Neutrophil (primary cell): Measurements from ENCODE around the gene CACNA1S.

Experiments
- H3K27ac ChIP-seq: fragments of 200-600 bp; sonication (generic); 2 replicates; pipeline ENCODE4 v1.5.1; 2016; ENCODE audit warnings: mild to moderate bottlenecking, moderate library complexity
- H3K27me3 ChIP-seq: fragments of 200-600 bp; sonication (generic); 2 replicates; pipeline ENCODE4 v1.6.0; 2016; ENCODE audit warnings: mild to moderate bottlenecking
- H3K36me3 ChIP-seq: fragments of 200-600 bp; sonication (generic); 2 replicates; pipeline ENCODE4 v1.5.1; 2017
- H3K4me1 ChIP-seq, 2 experiments: fragments of 200-600 bp in 1 of 2; sonication (generic) in 1 of 2; 1 replicate in 1 of 2; 2 replicates in 1 of 2; pipeline versions ENCODE4 v1.5.1 to v1.6.1; 2013 to 2016; ENCODE audit warnings: low read depth in 1 of 2, low read length in 1 of 2, mild to moderate bottlenecking in 1 of 2, moderate library complexity in 1 of 2; ENCODE audit not compliant: control insufficient read depth in 1 of 2, insufficient read depth in 1 of 2
- H3K4me3 ChIP-seq, 2 experiments: fragments of 200-600 bp in 1 of 2; sonication (generic) in 1 of 2; 1 replicate in 1 of 2; 2 replicates in 1 of 2; pipeline ENCODE4 v1.5.1; 2013 to 2016; ENCODE audit warnings: low read depth in 1 of 2, low read length in 1 of 2, mild to moderate bottlenecking in 1 of 2, moderate library complexity in 1 of 2
- H3K9me3 ChIP-seq: fragments of 200-600 bp; sonication (generic); 2 replicates; pipeline ENCODE4 v1.5.1; 2016
- TF ChIP-seq, protein P1 (sequence below): fragments of 200-600 bp; sonication (generic); IDR thresholded peaks from 2 replicates; pipeline ENCODE4 v1.5.1; 2016; ENCODE audit warnings: antibody characterized with exemption

Gene CACNA1S

DNA sequence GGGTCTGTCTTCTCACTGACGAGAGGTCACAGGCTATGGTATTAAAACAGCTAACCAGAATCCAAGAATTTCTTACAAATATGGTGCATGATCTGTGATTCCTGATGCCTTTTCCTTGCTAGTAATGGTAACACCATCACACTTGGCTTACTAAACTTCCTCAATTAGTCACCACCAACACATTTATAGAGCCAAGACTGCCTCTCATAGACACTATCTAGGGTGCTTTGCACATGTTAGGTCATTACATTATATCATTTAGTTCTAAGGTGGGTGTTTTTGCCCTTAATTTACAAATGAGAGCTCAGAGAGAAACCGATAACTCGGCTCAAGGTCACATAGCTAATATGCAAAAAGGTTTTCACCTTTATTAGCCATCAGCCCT lies 97.4 kb downstream of the CACNA1S start:
- H3K4me3 ChIP-seq, result peak overlapping the region in 1 of 2 experiments; percentile 77
- H3K9me3 ChIP-seq, result no peaks in the 10 kb centered on the region
- peaks cover 9% of the 10 kb centered on the region for H3K36me3 ChIP-seq
- peak overlapping the region; percentile 98 for H3K27ac ChIP-seq
- TF ChIP-seq, protein P1, sequence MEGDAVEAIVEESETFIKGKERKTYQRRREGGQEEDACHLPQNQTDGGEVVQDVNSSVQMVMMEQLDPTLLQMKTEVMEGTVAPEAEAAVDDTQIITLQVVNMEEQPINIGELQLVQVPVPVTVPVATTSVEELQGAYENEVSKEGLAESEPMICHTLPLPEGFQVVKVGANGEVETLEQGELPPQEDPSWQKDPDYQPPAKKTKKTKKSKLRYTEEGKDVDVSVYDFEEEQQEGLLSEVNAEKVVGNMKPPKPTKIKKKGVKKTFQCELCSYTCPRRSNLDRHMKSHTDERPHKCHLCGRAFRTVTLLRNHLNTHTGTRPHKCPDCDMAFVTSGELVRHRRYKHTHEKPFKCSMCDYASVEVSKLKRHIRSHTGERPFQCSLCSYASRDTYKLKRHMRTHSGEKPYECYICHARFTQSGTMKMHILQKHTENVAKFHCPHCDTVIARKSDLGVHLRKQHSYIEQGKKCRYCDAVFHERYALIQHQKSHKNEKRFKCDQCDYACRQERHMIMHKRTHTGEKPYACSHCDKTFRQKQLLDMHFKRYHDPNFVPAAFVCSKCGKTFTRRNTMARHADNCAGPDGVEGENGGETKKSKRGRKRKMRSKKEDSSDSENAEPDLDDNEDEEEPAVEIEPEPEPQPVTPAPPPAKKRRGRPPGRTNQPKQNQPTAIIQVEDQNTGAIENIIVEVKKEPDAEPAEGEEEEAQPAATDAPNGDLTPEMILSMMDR, result no peak
- peaks cover 100% of the 10 kb centered on the region in 2 experiments for H3K4me1 ChIP-seq
- H3K27me3 ChIP-seq, result no peaks in the 10 kb centered on the region

DNA sequence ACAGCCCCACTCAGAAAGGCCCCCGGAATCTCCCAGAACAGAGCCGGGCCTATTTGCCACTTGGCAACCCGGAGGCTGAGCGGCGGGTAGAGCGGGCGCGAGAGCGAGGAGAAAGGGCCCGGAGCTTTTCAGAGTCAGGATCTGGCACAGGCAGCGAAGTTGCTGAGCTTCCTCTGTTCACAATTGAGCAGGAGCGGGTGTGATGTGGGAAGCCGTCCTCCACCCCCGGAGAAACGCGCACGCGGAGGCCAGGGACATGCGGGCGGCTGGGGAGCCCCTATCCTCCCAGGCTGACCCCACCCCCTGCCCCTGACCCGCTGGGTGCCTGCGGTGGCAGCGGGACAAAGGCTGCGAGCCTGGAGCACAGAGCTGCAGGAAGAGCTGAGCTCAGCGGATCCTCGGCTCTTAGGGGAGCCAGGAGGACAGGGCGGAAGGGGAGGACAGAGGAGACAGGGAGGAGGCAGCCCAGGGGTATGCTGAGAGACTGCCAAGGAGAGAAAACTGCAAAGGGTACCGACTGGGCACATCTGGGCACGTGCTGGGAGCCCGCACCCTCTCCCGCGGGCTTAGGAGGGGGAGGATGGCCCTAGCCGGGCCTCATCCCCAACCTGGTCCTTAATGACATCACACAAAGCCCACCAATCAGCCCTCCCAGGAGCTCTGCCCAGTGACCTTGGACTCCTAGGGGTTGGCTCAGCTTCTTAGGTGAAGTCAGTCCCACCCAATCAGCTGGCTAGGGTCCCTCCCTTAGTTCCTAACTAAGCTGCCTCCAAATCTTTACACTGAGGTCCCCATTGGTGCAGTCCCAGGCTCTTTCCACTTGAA lies 98.0 kb downstream of the CACNA1S start:
- no peaks in the 10 kb centered on the region for H3K9me3 ChIP-seq
- peak overlapping the region; percentile 28 to 77 for H3K4me3 ChIP-seq
- H3K27me3 ChIP-seq, result no peaks in the 10 kb centered on the region
- peaks cover 13% of the 10 kb centered on the region for H3K36me3 ChIP-seq
- H3K27ac ChIP-seq, result peak overlapping the region; percentile 98
- peaks cover 100% of the 10 kb centered on the region in 2 experiments for H3K4me1 ChIP-seq
- TF ChIP-seq, protein P1, result no peak

DNA sequence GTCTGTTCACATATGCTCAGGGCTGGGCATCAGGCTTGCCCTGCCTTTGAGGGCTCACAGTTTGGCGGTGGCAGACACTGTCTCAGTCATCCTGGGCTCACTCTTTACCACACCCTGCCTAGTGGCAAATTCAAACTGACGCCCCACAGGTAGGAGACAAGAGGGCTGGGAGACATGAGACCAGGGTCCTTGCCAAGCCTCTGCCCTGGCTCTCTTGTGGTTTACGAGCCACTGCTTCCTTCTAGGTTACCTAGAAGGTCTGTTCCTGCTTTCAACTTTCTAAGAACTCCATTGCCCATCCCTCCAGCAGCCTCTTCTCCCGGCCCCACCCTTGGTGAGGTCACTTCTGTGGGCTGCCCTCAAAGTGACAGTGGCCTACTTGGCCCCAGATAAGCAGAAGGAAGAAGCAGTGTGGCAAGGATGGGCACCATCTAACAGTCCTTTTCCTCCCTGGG lies 99.2 kb downstream of the CACNA1S start:
- TF ChIP-seq, protein P1, result no peak
- peaks cover 94 to 99% of the 10 kb centered on the region in 2 experiments for H3K4me1 ChIP-seq
- peak overlapping the region; percentile 28 to 77 for H3K4me3 ChIP-seq
- H3K36me3 ChIP-seq, result peaks cover 24% of the 10 kb centered on the region
- H3K9me3 ChIP-seq, result no peaks in the 10 kb centered on the region
- peak overlapping the region; percentile 98 for H3K27ac ChIP-seq
- H3K27me3 ChIP-seq, result no peaks in the 10 kb centered on the region

DNA sequence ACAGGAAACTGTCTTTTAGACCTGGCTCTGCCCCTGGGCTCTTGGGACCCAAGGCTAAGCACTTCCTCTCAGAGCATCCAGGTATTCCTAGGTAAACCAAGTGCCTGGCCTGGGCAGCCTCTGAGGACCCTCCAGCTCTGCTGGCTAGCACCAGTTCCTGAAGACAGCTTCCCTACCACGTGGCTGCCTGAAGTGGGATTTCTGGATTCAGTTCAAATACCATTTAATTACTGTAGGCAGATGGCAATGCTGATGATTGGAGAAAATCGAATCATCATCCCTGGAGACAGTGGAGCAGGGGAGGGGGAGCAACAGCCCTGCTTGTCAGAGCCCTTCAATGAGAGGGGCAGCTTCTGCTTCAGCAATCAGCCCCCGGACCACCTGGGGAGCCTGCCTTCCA lies 100.6 kb downstream of the CACNA1S start:
- Histone ChIP-seq H3K9me3 (no peaks in the 10 kb centered on the region), H3K4me1 (peaks cover 79 to 90% of the 10 kb centered on the region in 2 experiments), H3K27ac (no peak overlapping the region), H3K27me3 (no peaks in the 10 kb centered on the region), H3K4me3 (no peak overlapping the region), H3K36me3 (peaks cover 28% of the 10 kb centered on the region)
- TF ChIP-seq, protein P1, result no peak

DNA sequence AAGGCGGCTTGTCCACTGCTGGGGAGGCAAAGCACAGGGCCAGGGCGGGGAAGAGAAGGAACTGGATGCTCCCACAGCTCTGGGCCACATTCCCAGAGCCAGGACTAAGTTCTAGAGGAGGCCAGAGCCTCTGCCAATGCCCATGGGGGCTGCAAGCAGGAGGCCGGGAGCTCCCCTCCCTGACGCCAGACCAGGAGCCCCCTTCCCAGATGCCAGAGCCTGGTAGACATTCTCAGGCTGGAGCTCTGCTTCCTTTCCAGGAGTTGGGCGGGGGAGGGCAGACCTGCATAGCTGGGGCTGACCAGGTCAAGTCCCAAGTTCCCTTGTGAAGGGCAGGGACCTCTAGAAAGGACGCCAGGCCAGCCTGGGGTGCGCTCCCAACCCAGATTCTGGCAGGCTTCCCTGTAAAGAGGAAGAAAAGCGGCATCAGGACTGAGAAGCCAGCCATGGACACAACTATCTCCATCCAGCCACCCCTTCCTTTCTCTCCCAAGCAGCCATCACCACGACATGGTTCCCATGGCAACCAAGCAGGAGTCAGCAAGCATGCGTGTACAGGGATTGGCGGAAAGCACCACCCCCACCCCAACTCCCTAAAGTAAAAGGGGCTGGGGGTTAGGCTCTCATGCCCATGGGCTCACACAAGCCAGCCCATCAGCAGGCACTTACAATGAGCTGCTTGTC lies 102.1 kb downstream of the CACNA1S start:
- Histone ChIP-seq H3K27me3 (no peaks in the 10 kb centered on the region), H3K4me3 (no peak overlapping the region)
- TF ChIP-seq, protein P1, result no peak

More for the DNA sequence above, 102.1 kb downstream of the CACNA1S start:
- Histone ChIP-seq H3K9me3 (no peaks in the 10 kb centered on the region), H3K36me3 (peaks cover 43% of the 10 kb centered on the region), H3K4me1 (peaks cover 64 to 75% of the 10 kb centered on the region in 2 experiments), H3K27ac (peak overlapping the region; percentile 18)
